ENCODE data around the gene SVOP.
"Not testable (repeated sequence)": the region's sequence is repeated elsewhere in the genome, so short reads cannot be mapped to it uniquely, and the experiment has no call there.

The SVOP gene, protein sequence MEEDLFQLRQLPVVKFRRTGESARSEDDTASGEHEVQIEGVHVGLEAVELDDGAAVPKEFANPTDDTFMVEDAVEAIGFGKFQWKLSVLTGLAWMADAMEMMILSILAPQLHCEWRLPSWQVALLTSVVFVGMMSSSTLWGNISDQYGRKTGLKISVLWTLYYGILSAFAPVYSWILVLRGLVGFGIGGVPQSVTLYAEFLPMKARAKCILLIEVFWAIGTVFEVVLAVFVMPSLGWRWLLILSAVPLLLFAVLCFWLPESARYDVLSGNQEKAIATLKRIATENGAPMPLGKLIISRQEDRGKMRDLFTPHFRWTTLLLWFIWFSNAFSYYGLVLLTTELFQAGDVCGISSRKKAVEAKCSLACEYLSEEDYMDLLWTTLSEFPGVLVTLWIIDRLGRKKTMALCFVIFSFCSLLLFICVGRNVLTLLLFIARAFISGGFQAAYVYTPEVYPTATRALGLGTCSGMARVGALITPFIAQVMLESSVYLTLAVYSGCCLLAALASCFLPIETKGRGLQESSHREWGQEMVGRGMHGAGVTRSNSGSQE

DNA sequence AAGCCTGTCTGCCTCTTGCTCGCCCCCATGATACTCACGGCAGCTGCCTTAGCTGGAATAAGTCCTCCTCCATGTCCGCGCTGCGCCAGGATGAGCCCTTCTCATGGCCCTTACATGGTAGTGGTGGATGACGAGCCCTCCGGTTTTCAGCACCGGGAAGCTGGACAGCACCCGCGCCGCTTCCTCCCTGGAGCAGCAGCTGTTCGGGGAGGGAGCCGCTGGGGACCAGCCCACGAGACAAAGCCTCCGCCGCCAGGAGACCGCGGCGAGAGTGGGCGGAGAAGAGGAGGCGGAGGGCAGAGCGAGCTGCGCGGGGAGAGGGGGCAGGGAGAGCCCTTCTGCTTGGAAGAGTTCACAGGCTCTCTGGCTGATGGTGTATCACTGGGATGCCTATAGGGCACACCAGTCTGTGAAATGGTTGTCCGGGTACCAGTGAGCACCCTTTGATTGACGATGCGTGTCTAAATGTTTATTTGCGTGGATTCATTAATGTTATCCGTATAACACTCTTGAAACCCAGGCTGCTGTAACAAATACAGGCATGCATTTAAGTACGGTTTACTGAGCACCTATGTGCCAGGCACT lies at the start of gene SVOP:
SVOP (minus strand) TSS at position 273 of the 585 bp plus-strand sequence; CDS start at position 73, 200 bp downstream.
- DNase-seq = no peak

DNA sequence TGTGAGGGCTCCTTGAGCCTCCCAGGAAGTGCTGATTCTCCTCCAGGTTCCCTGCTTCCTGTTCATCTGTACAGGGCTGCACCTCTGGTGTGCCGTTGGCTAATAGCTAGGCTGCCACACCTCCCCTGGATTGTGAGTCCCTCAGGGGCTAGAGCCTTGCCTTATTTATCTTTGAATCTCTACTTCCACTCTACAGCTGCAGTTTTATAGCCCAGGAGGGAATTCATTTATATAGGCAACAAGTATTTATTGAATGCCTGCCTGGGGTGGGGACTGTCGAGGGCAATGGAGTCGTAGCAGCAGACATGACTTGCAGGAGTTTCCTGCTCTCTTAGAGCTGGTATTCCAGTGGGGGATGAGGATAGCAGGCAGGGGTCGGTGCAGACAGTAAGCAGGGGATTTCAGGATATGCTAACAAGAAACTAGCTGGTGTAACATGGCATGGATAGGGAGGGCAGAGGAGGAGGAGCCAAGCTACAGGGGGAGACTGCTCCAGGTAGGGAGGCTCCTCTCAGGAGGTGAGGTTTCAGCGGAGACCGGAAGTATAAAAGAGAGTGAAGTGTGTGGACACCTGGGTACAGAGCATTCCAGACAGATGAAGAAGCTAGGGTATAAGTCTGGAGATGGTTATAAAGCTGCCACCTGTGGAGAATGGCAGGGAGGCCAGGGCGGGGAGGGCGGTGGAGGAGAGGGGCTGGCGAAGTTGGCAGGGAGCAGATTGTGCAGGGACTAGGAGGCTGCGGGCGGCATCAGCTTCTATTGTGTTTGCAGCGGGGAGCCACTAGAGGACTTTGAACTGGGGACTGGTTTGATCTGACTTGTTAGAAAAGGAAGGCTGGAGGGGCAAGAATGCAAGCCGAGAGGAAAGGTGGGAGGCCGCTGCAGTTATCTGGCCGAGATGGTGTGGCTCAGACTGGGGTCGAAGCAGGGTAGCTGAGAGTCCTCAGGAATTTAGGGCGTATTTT lies 48.7 kb upstream of the SVOP start:
- DNase-seq = no peak

DNA sequence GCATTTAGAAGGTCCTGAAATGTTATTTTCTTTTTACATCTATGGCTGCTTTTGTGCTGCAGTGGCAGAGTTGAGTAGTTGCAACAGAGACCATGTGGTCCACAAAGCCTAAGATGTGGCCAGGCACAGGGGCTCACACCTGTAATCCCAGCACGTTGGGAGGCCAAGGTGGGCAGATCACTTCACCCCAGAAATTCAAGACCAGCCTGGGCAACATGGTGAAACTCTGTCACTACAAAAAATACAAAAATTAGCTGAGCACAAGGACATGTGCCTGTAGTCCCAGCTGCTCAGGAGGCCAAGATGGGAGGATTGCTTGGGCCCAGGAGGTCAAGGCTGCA lies 45.0 kb upstream of the SVOP start:
- DNase-seq = no peak

DNA sequence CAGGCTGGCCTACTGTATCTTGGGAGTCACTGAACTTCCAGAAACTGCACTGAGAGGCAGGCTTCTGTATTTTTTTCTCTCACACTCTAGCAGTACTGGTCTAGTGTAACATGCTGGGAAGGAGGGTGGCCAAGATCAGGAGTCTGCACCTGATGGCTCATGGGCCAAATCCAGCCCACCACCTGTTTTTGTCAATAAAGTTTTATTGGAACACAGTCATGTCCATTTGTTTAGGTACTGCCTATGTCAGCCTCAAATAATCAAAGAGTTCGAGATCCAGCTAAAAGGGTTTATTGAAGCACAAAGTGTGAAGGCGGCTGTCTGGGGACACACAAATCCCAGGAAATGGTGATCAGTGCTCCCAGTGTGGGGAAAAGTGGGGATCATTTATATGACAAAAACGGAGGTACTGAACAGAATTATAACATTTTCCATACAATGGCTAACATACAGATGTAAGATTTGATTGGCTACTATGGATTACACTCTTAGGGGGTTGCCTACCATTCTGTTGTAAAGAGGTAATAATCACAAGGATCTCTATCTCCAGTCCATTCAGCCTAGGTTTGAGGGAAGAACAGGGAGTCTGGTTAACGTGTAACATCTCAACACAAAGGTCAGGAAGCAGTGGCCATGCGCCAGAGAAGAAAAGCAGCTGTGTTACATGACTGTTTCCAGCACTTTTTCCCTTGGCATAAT lies 44.4 kb upstream of the SVOP start:
- no peak for DNase-seq

DNA sequence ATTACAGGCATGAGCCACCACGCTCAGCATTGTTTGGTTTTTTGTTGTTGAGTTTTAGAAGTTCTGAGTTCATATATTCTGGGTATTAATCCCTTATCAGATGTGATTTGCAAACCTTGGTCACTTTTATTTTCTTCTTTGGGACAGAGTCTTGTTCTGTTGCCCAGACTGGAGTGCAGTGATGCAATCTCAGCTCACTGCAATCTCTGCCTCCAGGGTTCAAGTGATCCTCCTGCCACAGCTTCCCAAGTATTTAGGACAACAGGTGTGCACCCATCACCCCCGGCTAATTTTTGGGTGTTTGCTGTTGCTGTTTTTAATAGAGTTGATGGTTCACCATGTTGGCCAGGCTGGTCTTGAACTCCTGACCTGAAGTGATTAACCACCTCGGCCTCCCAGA lies 43.3 kb upstream of the SVOP start:
- DNase-seq = no peak

DNA sequence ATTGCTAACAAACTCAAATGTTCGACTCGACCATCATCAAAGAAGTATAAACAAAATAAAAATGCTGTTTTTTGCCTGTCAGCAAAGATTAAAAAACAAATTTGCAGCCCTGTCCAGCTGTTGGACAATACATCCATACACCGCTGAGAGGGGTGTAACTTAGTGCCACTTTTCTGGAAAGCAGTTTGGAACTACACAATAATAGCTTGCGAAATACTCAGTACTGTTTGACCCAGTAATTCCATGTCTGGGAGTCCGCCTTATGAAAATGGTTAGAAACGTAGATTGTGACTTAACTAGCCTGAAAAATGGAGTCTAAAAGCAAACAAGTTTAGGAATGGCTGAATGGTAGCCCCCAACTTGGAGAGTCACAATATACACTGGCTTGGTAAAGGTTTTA lies 37.9 kb upstream of the SVOP start:
- DNase-seq = no peak

DNA sequence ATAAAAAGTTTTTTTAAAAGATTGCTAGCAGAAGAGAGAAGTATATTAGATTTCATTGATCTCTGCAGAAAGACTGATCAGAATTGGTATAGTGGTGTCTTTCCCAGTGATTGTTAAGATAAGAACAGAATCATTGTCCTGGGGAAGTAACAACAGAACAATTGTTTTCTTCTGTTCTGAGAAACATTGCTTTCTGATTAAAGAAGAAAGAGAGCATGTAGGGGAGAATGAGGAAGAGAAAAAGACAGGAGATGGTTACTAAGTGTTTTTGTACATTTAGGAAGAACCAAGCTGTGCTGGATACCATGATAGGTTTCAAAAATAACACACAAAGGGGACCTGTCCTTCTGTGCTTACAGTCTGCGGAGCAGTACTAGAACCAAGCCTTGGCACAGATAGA lies 36.5 kb upstream of the SVOP start:
- DNase-seq = no peak

DNA sequence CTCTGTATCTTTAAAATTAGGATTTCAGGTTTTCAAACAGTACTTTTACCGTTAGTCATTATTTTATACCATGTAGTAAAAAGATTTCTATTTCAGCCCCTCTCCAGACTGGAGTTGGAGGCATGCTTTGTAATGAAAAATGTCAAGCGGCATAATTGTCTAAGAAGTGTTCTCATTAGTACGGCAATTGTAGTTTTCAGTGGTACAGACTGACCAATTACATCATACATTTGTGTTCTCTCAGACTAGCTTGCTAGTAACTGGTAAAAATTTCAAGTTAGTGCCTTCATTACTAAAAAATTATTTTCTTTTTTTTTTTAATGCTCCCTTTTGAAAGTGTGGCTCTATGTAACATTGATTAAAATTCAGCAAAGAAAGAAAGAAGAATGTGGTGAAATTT lies 36.0 kb upstream of the SVOP start:
- DNase-seq = no peak

DNA sequence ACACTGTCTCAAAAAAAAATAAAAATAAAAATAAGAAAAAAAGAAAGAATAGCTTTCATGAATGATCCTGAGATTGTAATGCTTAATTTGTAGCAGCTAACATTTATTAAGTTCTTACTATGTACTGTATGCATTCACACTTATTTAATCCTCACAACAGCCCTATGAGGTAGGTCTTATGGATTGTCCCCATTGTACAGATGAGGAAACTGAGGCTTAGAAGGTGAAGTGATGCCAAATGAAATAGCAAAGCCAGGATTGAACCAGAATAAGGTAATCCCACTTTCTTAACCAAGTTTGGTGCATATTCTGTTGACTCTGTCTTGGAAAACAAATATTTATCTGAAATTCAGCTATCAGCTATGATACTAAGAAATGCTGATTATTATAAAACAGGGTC lies 33.7 kb upstream of the SVOP start:
- no peak for DNase-seq

DNA sequence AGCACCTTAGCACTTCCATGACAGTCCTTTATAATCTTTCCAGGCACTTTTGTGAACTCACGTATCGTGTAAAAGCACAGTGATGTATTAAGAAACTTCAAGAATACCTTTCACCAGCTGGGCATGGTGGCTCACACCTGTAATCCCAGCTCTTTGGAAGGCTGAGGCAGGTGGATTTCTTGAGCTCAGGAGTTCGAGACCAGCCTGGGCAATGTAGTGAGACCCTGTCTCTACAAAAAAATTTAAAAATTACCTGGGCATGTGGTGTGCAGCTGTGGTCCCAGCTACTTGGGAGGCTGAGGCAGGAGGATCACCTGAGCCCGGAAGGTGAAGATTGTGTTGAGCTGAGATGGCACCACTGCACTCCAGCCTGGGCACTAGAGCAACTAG lies 33.3 kb upstream of the SVOP start:
- DNase-seq = not testable (repeated sequence)

DNA sequence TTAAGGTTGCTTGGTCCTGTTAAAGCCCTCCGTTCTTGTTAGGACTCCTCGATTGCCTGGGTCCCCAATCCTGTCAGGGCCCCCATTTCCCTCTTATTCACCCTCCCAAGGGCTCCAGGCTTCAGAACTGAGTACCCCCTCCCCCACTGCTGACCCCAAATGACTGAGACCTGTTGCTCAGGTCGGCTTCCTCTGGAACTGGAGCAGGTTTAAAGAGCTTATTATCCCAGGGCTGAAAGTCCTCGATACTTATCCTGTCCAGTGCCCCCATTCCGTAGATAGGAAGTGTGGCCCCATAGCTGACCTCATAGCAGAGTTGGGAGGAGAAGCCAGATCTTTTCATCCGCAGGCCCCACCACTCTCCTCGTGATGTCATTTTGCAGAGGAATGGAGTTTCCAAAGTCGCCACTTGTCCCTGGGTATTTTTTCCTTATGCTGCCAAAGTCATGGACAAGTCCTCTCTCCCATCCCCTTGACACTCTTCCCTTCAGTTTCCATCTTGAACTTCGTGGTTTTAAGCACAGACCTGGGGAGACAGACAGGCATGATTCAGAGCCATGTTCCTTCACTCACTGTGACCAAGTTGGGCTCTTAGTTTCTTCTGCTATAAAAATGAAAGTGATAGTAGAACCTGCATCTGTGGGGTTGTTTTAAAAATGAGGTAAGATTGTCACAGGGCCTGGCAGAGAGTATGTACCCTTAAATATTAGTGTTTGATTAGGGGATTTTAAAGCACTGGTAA lies 32.7 kb upstream of the SVOP start:
- peak; percentile 15 for DNase-seq

DNA sequence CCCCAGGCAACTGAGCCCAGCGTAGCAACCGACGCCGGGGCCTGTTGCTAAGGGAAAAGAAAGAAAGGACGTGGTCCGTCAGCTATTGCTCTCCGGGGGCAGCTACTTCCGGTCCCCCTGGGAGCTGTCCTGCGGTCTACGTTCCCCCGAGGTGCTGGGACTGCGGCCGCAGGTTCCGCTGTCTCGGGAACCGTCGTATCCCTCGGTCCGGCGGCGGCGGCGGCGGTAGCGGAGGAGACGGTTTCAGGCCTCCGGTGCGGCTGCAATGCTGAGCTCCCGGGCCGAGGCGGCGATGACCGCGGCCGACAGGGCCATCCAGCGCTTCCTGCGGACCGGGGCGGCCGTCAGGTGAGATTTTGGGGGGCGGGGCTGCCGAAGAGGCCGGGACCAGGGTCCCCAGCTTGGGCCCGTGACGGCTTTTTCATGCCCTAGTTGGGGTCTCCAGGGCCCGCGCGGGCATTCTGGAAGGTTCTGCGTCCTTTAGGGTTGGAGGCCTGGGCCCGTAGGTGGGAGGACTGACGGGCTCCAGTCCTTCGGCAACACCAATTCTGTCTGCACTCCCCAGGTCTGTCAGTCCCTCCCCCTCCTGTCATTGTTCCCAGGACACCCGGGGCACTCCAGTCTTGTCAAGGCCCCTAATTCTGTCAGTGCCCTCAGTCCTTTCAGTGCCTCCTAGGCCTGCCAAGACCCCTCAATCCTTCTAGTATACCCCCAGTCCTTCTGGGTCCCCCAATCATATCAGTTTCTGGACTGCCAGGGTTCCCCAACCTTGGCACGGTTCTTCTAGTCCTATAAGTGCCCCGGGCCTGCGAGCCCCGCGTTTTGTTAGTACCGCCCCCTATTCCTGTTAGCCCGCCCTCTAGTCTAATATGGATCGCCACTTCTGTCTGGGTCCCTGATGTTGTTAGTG lies 31.8 kb upstream of the SVOP start, which contains the start of gene USP30:
USP30 (plus strand) TSS at position 163 of the 910 bp plus-strand sequence; CDS start at position 266, 103 bp downstream.
- DNase-seq = peak; percentile 77

DNA sequence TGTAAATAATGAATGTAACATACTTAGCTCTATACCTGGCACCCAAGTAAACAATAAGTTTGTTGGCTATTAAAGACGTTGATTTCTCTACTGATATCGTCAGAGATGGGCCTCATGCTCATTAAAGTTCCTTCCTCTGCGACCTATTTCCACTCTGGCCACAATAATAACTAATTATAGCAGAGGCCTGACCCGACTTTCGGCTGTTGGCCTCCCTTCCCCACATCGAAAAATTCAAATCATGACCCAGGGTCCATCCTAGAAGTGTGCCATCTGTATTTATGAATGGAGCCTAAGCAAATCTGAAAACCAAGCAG lies 31.2 kb upstream of the SVOP start:
- no peak for DNase-seq

DNA sequence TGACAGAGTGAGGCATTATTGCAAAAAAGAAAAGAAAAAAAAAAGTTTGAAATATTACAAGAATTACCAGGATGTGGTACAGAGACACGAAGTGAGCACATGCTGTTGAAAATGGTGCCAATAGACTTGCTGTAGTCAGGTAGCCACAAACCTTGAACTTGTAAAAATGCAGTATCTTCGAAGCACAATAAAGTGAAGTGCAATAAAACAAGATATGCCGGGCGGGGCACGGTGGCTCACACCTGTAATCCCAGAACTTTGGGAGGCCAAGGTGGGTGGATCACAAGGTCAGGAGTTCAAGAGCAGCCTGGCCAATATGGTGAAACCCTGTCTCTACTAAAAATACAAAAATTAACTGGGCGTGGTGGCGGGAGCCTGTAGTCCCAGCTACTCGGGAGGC lies 28.9 kb upstream of the SVOP start:
- DNase-seq = not testable (repeated sequence)

DNA sequence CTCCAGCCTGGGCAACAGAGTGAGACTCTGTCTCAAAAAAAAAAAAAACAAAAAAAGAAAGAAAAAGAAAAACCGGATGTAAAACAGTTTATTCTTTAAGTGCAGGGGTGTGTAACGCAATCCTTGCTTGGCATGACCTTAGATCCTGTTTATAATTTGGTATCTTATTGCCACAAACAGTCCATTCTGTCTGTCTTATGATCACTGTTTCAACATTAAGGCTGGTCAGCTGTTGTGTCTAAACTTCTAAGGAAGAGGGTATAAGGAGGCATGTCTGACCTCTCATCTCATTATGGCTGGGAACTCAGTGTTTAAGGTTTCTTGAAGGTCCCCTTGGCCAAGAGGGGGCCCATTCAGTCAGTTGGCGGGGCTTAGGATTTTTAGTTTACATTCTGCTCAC lies 27.8 kb upstream of the SVOP start:
- not testable (repeated sequence) for DNase-seq

DNA sequence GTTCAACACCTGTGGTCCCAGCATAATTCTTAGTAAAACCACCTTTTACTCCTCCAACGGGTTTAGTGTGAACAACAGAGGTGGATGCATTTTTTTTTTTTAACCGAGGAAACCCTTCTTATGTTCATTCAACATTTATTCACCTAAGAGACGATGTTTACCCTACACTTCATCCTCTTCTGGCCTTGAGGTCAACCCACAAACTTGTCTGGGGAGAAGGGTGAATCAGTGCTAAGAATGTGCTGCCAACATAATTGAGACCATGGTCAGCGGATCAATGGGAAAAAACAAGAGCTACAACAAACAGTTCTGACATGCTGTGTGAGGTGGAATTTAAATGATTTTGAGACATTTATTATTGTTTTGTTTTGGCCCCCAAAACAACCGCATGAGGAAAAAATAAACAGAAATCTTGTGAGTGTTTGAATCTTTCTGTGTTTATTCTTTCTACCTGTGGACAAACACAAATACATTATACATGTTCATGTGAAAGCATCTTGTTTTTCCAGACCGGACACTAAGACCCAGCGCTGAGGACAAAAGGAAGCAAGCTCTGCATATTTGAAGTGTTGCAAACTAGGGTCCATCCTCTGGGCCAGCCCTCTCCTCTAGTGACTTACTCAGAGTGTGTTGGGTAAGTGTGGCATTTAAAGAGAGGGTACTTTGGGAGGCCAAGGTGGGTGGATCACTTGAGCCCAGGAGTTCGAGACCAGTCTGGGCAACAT lies 26.4 kb upstream of the SVOP start:
- DNase-seq = no peak

DNA sequence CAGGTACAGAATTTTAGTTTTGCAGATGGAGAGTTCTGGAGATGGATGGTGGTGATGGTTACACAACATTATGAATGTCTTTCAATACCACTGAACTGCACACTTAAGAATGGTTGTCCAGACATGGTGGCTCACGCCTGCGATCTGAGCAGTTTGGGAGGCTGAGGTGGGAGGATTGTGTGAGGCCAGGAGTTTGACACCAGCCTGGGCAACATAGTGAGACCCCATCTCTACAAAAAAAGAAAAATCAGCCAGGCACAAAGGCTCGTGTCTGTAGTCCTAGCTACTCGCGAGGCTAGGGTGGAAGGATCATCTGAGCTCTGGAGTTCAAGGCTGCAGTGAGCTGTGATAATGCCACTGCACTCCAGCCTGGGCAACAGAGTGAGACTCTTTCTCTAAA lies 23.4 kb upstream of the SVOP start:
- DNase-seq = no peak

DNA sequence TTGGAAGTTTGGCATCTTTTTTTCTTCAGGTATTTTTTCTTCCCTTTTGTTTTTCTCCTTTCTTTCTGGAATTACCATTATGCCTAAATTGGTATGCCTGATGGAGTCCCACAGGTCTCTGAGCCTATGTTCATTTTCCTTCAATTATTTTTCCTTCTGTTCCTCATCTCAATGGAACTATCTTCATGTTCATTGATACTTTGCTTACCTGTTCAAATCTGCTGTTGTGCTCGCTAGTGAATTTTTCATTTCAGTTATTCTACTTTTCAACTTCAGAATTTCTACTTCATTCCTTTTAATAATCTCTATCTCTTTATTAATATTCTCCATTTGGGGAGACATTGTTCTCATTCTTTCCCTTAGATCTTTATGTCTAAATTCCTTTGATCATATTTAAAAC lies 16.1 kb upstream of the SVOP start:
- no peak for DNase-seq

DNA sequence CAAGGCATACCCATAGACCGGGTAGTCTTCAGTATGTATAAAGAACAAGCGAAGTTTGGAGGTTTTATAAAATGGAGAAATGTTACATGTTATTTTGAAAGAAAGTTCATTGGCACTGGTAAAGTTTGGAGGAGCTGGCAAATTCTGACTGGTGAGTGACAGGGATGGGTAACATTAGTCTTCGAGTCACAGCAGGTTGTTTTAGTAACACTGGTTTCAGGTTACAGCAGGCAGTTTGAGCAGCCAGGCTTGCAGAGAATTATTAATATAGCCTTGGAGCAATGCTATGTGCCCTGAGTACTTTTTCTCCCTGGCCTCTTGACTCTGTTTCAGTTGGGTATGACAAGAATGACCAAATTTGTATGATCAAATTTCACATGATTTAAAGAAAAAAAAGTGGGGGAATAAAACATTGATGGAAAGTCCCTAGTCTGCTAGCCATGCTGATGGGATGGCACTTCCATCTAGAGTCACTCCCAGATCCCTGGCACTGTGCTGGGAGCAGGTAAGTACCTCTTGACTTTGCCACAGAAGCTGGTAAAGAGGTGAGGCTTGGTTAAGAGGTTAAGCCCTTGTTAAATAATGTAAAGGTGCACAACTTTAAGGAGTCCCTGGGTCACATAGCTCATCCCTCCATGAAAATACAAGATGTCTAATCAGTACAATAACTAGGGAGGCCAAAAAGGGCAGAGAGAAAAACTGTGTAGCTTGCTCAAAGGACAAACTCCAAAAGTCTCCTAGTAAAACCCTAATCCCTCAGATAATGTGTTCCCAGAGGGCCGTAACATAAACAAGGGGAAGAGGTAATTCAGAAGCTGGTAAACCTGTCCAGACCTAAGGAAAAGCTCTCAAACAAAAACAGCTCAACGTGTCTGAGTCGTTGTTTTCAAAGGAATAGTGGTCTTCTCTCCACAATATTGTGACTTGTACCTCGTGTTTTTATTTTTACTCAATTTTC lies 12.7 kb upstream of the SVOP start:
- no peak for DNase-seq
